WERI-Rb-1 (cell line): ENCODE data around the gene ITPK1.
A peak's percentile ranks its signal among the peaks of the same experiment; 100 is the strongest.

Source experiments
- DNase-seq: peaks from one replicate; pipeline ENCODE4 v3.0.0-alpha.2; 2020
- H3K27ac ChIP-seq: fragments of 250-450 bp; sonication (Bioruptor Pico); 2 replicates; pipeline ENCODE4 v1.5.1; 2020; ENCODE audit warnings: mild to moderate bottlenecking, moderate library complexity
- H3K27me3 ChIP-seq: fragments of 250-450 bp; sonication (Bioruptor Pico); 2 replicates; pipeline ENCODE4 v1.5.1; 2021; ENCODE audit warnings: mild to moderate bottlenecking, low read depth, moderate library complexity; ENCODE audit not compliant: insufficient read depth, severe bottlenecking
- H3K36me3 ChIP-seq: fragments of 250-450 bp; sonication (Bioruptor Pico); 2 replicates; pipeline ENCODE4 v1.5.1; 2020; ENCODE audit warnings: mild to moderate bottlenecking, moderate library complexity
- H3K4me3 ChIP-seq: 2 replicates; pipeline ENCODE4 v1.5.1; 2011; ENCODE audit warnings: low read depth, mild to moderate bottlenecking, control low read depth, low read length
- H3K9me3 ChIP-seq: fragments of 250-450 bp; sonication (Bioruptor Pico); 2 replicates; pipeline ENCODE4 v1.5.1; 2021; ENCODE audit warnings: mild to moderate bottlenecking, moderate library complexity; ENCODE audit not compliant: severe bottlenecking
- TF ChIP-seq, protein P1 (sequence below): IDR thresholded peaks from 2 replicates; pipeline ENCODE4 v1.5.1; 2011; ENCODE audit warnings: low read depth, mild to moderate bottlenecking, control low read depth, inconsistent platforms, low read length

The ITPK1 gene

GRCh38 chr14:92926931-92927330 is 188.8 kb downstream of the ITPK1 start:
- DNase-seq: no peak

DNA sequence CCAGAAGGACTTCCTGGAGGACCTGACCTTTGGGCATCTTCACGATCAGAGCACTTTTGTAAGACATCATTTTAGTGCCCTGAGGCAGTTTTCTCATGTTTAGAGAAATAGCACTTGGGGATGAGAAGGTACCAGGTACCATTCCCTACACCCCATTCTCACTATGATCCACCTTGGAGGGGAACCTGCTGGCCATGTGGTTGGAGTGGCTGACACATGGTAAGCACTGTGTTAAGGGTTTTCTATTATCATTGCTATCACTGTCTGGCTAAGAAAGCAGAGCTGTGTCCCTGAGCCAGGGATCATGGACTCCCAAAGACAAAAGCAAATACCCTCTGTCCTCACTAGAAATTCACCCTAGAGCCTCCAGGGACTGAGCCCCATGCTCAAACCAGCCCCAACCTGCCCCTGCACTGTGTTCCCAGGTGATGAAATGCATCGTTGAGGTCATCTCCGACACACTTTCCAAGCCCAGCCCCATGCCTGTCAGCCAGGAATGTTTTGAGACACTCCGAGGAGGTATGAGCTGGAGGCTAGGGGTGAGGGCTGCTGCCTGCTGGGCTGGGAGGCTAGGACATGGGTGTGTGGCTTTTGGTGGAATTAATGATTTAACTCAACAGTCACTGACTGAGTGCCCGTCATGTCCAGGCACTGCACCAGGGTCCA is 189.4 kb downstream of the ITPK1 start:
- H3K27ac ChIP-seq: no peak overlapping the region
- H3K9me3 ChIP-seq: no peaks in the 10 kb centered on the region
- DNase-seq: no peak
- H3K27me3 ChIP-seq: no peaks in the 10 kb centered on the region
- TF ChIP-seq, protein P1, sequence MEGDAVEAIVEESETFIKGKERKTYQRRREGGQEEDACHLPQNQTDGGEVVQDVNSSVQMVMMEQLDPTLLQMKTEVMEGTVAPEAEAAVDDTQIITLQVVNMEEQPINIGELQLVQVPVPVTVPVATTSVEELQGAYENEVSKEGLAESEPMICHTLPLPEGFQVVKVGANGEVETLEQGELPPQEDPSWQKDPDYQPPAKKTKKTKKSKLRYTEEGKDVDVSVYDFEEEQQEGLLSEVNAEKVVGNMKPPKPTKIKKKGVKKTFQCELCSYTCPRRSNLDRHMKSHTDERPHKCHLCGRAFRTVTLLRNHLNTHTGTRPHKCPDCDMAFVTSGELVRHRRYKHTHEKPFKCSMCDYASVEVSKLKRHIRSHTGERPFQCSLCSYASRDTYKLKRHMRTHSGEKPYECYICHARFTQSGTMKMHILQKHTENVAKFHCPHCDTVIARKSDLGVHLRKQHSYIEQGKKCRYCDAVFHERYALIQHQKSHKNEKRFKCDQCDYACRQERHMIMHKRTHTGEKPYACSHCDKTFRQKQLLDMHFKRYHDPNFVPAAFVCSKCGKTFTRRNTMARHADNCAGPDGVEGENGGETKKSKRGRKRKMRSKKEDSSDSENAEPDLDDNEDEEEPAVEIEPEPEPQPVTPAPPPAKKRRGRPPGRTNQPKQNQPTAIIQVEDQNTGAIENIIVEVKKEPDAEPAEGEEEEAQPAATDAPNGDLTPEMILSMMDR: no peak
- H3K36me3 ChIP-seq: peaks cover 52% of the 10 kb centered on the region
- no peak overlapping the region for H3K4me3 ChIP-seq

More at GRCh38 chr14:92926931-92927330, 188.8 kb downstream of the ITPK1 start:
- TF ChIP-seq, protein P1: no peak
- no peaks in the 10 kb centered on the region for H3K27me3 ChIP-seq
- no peaks in the 10 kb centered on the region for H3K9me3 ChIP-seq
- peaks cover 58% of the 10 kb centered on the region for H3K36me3 ChIP-seq
- no peak overlapping the region for H3K4me3 ChIP-seq
- H3K27ac ChIP-seq: no peak overlapping the region

- H3K9me3 ChIP-seq: no peaks in the 10 kb centered on the region
- no peak for DNase-seq
- no peak overlapping the region for H3K27ac ChIP-seq
- H3K36me3 ChIP-seq: peaks cover 43% of the 10 kb centered on the region
- TF ChIP-seq, protein P1: no peak
- no peak overlapping the region for H3K4me3 ChIP-seq
- no peaks in the 10 kb centered on the region for H3K27me3 ChIP-seq
Observed at GRCh38 chr14:92925446-92925845, 190.3 kb downstream of the ITPK1 start.

- DNase-seq: no peak
- Histone ChIP-seq H3K36me3 (peaks cover 34% of the 10 kb centered on the region), H3K27ac (no peak overlapping the region), H3K9me3 (no peaks in the 10 kb centered on the region), H3K27me3 (no peaks in the 10 kb centered on the region), H3K4me3 (peak overlapping the region; percentile 81)
- TF ChIP-seq, protein P1: no peak
Observed at GRCh38 chr14:92924247-92924646, 191.5 kb downstream of the ITPK1 start.

GRCh38 chr14:92923744-92924103 is 192.0 kb downstream of the ITPK1 start:
- Histone ChIP-seq H3K9me3 (no peaks in the 10 kb centered on the region), H3K27me3 (no peaks in the 10 kb centered on the region), H3K36me3 (peaks cover 32% of the 10 kb centered on the region), H3K27ac (peak overlapping the region; percentile 84), H3K4me3 (peak overlapping the region; percentile 81)
- DNase-seq: no peak
- TF ChIP-seq, protein P1: no peak
